NCI-H460 (cell line): Measurements from ENCODE around the gene SOHLH1. TPM values are rescaled to one million over a fixed set of nuclear protein-coding genes. Genes with fewer than 3 reads are reported as not detected.

Source experiments
- DNase-seq: peaks from one replicate; pipeline ENCODE4 v3.0.0-alpha.2; 2016; ENCODE audit warnings: low read depth; ENCODE audit errors: extremely low read depth
- total RNA-seq: library from RNA; depleted of rRNA; stranded (reverse); fragments of >200 nt; shearing (Covaris generic); gene quantifications from 2 replicates; pipeline ENCODE4 v1.2.3, GENCODE V29; 2014

The SOHLH1 gene
- total RNA-seq, 1 experiment from 2014 or later: not detected

DNA sequence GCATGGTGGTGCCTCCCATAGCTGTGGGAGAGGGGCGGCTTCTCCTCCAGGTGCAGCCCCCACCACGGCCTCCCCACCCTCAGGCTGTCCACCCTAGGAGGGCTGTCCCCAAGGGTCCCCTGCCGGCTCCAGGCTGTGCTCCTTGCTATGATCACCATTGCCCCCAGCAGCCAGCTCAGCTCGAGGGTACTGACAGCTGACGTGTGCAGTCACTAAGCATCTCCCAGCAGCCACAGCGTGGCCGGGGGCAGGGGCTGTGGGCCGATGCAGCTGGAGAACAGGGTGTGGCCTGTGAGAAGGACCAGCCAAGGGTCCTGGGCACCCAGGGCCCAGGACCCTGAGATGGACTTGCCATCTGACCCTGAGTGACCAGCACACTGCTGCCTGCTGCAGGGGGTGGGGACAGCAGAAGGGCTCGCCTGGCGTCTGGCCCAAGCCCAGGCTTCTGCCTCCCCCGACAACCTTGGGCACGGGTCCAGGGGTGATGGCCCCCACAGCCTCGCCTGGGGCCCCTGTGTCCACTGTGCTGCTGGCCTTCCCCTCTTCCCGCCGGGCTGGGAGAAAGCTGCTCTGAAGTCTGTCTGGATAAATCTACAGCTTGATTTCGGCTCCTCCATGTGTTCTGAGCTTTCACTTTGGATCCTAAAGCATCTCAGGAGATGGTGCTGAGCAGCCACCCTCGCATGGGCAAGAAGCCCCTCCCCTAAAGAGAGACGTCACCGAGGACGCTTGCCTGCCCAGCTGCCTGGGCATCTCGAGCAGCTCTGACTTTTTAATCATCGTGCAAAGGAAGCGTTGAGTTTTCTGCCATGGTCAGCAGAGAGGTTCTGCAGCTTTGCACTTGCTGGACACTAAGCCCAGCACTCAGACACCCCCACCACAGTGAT, 8.2 kb upstream of the SOHLH1 start:
- no peak for DNase-seq

DNA sequence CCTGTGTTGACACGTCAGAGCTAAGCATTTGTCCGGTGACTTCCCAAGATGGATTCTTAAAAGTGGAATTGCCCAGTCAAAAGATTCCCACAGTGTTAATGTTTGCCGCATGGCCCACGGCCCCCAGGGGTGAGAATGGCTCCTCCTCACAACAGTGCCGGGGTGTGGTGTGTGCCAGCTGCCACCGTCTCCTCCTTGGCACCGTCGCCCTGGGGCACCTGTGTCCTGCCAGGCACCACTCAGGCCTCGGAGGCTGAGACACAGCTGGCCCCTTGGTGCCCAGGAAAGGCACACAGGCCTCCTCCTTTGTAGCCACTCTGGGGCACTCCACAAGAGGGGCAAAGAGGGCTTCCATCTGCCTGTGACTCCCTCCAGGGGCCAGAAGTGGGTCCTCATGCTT, 7.0 kb upstream of the SOHLH1 start:
- no peak for DNase-seq

DNA sequence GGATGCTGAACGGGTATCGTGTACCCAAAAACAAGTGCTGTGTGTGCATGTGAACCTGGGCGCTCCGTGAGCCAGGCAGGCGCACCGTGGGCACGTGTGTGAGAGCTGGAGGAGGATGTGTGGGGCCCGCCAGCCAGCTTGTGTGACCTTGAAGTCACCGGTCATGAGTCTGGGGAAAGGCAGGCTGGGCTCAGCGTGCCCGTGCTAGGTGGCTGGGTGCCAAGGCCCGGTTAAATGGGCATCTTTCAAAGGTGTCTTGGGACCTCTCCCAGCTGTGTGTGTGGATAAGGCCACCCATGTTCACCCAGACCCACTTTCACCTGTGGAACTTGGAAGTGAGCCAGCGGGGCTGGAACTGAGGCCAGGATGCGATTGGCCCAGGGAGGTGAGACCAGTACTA, 6.1 kb upstream of the SOHLH1 start:
- DNase-seq: no peak

DNA sequence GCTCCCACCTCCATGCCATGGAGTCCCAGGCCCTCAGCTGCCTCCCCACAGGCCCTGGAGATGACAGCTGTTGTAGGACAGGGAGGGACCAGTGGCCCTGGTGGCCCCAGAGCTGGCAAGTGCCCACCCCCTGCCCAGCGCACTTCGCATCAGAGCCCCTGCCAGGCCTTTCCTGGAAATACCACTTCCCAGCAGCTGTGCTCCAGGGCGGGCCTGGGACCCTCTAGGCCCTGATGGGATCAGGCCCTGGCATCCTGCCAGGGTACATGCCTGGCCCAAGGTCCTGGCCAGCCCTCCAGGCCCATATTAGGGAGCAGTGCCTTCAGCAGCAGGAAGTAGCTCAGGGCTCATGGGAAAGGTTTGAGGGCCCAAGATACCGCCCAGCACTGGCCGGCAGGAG, 5.2 kb upstream of the SOHLH1 start:
- no peak for DNase-seq

DNA sequence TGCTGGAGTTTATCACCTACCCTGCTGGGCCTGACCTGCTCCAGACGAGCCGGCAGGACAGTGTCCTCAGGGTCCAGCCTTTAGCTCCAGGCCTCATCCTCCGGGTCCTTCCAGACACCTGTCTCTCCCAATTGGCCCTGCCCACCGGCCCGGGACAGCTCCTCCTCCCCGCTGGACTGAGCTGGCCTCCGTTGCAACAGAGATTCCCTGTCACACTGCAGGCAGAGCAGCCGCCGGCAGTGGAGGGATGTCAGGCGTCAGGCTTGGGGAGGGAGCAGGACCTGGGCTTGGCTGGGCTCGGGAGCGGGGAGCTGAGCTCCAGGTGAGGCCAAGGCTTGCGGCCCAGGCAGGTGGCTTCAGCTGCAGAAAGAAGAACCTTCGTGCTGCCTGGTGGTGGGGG, 4.4 kb upstream of the SOHLH1 start:
- no peak for DNase-seq

DNA sequence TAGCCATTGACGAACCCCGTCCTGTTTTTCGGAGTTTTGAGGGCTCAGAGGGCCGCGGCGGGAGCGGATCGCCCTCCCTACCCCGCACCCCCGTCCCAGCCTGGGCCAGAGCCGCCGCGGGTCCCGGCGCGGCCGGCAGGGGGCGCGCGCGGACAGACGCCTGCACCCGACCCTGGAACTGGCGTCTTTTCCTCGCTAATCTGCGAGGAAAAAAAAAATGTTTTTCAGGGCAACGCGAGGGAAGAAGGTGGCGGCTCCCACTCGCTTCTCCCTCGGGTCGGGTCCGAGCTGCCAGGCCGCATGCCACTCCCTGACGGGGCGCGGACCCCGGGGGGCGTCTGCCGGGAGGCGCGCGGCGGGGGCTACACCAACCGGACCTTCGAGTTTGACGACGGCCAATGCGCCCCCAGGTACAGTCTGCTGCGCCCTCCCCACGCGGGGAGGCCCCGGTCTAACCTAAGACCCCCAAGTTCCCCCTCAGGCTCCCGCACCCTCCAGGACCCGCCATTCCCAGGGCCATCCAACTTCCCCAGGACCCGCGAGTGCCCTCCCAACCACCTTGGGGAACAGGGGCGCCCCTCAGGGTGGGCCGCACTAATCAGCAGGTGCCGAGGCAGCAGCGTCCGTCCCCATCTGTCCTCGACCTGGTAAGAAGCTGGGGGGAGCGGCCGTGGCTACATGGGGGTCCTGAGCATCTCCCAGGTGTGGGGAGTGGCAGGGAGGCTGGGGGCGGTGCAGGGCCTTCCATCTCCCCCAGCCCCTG, 2.9 kb upstream of the SOHLH1 start, which contains the start of gene KCNT1:
KCNT1 (plus strand) TSS at position 227 of the 763 bp plus-strand sequence; CDS start at position 301, 74 bp downstream.
- peak; percentile 37 for DNase-seq

DNA sequence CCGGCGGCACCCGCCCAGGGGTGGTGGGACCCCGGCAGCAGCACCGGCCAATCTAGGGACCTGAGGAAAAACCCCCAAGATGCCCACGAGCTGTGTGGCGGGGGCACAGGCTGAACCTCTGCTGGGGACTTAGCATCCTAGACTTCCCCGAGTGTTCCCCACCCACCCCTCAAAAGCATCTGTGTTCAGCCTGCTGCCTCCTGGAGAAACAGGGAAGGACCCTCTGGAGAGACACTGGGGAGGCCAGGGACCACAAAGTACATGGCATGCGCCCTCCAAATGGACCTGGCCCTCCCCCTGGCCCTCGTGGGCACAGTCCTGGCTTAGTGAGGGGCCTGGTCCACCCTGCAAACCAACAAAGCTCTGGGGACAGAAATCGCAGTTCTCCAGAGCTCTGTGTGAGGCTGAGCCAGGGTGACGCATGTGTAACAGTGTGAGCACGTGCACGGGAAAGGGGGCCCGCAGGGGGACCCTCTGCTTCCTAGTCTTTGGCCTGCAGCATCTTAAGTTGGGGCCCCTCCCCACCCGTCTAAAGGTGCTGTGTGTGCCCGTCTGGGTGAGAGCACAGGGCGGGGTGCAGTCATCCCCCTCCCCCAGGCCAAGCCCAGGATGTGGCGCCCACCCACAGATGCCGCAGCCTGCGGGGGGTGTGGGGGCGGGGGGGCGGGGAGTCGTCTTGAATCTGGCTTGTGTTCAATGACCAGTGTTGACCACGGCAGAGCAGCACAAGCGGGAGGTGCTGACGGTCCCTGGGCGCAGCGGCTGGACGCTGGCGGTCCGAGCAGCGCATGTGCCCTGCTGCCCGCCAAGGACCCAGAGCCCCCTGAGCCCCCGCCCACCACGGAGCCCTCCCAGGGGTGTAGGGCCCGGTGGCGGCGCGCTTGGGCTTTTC, 2.0 kb upstream of the SOHLH1 start:
- no peak for DNase-seq

DNA sequence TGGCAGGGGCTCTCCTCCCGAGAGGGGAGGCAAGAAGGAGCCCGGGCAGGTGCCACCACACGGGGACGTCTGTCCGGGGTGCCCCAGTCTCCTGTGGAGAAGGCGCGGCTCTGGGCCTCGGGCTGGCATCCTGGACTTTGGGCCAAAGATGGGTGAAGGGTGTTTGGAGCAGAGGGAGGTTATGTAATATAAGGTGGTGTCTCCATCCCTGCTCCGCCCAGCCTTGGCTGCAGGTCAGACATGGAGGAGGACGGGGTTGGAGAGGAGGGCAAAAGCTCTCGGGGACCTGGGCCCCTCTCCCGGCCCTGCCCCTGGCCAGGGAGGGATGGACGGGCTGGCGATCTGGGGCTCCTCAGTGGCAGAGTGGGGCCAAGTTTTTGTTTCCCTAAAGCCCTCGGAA, 1.2 kb upstream of the SOHLH1 start:
- no peak for DNase-seq

DNA sequence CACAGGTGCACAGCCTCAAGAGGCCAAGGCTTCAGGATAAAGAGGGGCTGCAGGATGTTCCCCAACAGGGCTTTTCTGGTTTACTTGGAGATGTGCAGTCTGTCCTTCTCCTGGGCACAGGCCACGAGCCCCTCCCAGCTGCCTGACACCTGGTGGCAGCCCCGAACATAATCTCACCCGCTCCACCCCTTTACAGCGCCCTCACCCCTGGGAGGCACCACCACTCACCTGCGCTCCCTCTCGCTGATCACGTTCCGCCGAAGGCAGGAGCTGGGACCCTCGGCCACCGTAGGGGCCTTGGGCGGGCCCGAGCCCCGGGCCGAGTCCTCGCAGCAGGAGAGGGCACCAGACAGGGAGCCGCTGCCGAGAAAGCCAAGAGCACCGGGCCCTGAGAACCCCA, 514 bp downstream of the SOHLH1 start:
- DNase-seq: no peak

DNA sequence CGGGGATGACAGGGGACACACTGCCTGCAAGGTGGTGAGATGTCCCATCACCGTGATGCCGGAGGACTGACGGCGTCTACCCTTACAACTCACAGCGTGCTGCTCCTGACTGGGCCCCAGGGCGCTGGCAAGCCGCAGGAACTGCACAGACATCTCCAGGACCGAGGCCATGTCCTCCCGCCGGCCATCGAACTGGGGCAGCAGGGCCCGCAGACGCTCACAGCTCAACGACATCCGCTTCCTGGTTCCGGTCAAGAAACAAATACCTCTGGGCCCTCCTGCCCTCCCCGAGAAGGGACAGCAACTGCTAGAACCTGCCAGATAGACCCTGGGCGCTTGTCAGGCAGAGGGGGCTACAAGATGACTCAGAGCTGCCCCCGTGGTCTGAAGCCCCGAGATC, 1.0 kb downstream of the SOHLH1 start:
- DNase-seq: no peak

DNA sequence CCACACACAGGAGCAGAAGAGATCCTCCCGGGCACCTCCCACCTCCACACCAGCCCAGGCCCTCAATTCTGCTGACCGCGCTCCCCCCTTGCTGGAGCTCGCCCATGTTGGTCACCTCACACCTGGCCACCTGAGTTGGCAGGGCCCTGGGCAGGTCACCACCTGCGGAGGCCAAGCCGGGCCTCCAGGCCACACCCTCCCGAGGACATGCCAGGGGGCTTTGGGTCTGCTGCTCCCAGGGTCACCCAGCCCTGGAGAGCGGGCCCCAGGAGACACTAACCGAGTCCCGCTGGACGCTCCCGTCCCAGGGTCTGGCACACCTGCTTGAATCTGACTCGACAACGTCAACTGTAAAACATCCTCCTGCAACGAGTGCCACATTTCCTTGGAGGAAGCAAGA, 2.1 kb downstream of the SOHLH1 start:
- DNase-seq: no peak

DNA sequence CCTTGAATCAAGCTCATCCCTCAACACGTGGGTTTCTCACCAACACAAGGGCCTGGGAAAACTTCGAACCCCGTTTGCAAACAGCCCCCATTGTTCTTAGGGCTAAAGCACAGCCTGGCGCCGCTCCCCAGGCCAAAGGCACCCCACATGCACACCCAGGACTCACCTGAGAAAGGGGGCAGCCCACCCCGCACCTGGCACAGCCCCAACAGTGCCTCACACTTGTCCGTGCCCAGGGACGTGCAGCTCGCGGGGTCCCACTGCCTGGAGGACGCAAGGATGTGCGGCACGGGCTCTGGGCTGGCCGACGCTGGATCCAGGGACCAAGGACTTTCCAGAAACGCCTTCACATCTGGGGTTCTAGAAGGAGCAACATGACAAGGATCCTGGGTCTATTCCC, 2.8 kb downstream of the SOHLH1 start:
- no peak for DNase-seq

DNA sequence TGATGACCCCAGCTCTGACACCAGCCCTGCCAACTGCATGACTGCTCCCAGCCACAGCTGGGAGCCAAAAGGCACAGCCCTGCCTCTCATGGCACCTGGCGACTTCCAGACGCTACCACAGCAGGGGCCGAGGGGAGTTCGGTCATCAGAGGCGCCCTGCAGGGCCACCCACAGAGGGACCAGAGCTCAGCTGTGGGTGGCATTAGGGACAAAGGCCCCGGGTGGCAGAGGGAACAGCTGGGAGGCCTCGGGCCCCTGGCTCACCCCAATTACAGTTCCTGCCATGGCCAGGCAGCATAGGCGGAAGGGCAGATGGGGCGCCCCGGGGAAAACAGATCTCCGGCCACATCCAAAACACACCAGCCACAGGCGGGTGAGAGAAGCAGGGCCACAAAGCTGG, 3.6 kb downstream of the SOHLH1 start:
- DNase-seq: no peak

DNA sequence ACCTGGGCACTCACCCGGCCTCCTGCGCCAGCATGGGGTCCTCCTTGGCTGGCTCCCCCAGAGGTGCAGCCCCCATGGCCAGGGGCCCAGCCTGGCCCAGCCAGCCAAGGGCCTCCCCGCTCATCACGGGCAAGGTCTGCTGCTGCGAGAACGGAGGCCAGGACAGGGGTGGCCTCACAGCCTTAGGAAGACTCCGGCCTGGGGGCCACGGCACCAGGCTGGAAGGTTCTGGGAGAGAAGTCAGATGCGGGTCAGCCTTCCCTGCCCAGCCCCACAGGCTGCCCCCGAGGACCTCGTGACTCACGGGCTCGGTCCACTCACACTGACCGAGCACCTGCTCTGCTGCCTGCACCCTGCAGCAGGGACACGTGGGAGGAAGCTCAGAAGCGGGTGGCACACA, 4.2 kb downstream of the SOHLH1 start:
- DNase-seq: no peak

DNA sequence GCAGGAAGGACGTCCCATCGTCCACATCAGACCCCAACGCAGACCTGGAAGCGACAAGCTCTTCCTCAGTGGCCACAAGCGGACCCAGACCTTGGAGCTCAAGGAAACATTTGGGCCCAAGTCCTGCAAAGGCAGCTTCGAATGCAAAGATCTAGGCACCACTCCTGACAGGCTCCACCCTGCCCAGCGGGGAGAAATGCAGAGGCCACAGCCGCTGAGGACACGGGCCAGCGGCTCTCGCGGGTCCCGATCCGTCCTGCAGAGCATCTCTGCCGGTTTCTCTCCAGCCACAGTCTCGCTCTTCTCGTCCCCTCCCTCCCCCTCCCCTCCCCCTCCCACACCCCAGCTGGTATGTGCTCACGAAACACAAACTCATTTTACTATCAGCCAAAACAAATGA, 4.9 kb downstream of the SOHLH1 start:
- DNase-seq: no peak

DNA sequence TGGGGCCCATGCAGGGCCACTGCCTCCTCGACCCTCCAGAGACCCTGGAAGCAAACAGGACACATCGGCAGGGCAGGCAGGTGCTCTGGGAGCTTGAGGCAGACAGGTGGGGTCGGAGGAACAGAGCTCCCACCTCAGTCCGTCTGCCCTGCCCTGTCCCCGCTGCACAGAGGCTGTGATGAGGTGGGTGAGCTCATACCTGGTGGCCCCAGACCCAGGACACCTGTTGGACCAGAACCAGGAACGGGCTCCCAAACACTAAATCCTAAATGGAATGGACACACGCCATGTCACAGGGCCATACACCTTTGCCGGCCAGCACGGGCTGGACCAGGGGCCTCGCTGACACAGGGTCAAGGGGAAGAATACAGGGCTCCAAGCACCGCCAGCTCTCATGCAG, 5.5 kb downstream of the SOHLH1 start:
- no peak for DNase-seq

DNA sequence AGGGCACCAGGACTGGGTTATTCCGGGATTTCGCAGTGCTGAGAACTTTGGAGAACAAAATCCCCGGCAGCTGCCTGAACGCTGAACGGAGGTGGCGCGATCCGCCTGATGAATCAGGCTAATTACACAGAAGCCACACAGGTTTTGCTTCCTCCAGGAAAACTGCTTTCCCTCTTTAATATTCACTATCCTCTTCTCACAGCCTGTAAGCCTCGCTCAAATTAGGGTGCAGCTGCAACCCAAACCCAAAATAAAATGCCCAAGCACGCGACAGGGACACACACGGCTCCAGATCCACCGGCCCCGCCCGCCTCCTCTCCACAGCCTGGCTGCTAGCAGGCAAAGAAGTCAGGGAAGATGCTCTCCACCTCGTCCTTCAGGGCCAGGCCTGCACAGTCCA, 6.0 kb downstream of the SOHLH1 start:
- no peak for DNase-seq

DNA sequence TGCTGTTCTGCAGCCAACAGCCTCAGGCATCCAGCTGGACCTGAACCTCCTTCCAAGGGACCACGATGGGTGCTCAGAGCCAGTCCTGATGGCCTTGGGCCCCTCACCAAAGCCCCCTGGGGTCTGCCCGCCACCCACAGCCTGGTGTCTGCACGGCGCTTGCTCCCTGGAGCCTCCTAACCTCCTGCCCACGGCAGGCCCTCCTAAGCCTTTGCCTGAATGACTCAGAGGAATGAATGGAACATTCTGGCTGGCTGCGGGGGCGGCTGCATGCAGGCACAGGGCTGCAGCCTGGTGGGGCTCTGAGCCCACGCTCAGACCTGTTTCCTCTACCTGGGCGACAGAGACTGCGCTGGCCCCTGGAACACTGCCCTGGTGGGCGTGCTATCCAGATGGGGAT, 6.9 kb downstream of the SOHLH1 start:
- DNase-seq: no peak

DNA sequence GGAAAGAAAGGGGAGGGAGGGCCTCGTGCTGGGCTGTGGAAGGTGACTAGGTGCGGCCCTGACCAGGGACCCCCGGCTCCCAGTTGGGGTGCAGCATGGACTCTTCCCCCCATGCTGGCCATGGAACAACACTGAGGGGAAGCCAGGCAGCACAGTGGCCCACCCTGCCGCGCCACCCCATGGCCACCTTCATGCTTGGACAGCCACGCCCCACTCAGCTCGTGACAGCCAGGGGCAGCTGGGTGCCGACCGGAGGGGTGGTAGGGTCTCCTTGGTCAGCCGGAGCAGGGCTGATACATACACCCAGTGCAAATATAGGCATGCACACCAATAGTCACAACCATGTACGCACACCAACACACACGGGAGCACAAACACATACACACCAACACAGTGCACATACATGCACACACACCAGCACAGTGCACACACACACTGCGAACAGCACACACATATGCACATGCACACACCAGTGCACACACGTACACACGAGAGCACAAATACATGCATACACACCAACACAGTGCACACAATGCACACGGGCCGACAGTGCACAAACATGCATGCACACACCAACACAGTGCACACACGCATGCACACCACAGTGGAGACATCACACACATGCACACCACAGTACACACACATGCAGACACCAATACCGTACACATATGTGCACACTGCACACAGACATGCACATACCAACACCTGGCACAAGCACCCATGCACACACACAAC, 8.3 kb downstream of the SOHLH1 start:
- DNase-seq: no peak

DNA sequence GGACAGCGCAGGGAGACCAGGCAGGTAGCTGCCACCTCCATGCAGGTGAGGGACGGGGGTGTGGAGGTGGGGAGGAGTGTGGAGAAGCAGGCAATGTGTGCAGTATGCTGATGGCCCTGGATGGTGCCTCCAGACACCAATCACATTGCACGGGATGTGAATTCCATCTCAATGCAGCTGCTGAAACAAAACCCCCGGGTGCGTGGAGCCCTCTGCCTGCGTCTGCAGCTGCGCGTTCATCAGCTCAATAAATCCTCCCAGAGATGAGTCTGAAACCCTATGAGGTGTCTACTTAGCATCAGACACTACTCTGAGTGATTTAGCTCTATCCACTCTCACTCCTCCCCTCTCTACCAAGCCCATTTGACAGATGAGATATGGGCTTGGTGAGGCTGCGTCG, 10.3 kb downstream of the SOHLH1 start:
- DNase-seq: no peak
